Naive thymus-derived CD8-positive, alpha-beta T cell (primary cell): Measurements from ENCODE around the gene COLQ. TPM values are rescaled to one million over a fixed set of nuclear protein-coding genes. Genes with fewer than 3 reads are reported as not detected.
A peak's percentile ranks its signal among the peaks of the same experiment; 100 is the strongest.

Experiments
- ATAC-seq, 2 donors: fragments of 150-1000 bp; cut with Tn5 transposase in 1 of 2; sonication (Bioruptor Pico), chemical (Tn5 transposase) in 1 of 2; 1 replicate in 1 of 2; 2 replicates in 1 of 2; pipeline ENCODE4 v1.10.0; 2021; ENCODE audit warnings: mild to moderate bottlenecking in 2 of 2, moderate library complexity in 2 of 2
- POLR2A ChIA-PET: fragments of 350-600 bp; sonication (Branson Sonifier 250); formaldehyde crosslinking; loops from one replicate; lab custom pipeline; 2021; ENCODE audit warnings: antibody characterized with exemption; lab: Charles Lee
- DNase-seq, 10 donors: peaks; one replicate each; pipeline versions ENCODE4 v3.0.0 to v3.0.0-alpha.2; 2020 to 2022
- H3K27ac Mint-ChIP-seq, 10 donors: one replicate each; pipeline ENCODE4 v1.8.0; 2020 to 2022; ENCODE audit warnings: mild to moderate bottlenecking in 10 of 10, mixed read lengths in 10 of 10, moderate library complexity in 4 of 10, inconsistent platforms in 1 of 10
- H3K27me3 Mint-ChIP-seq, 5 donors: one replicate each; pipeline ENCODE4 v1.8.0; 2021 to 2022; ENCODE audit warnings: mixed read lengths in 5 of 5
- H3K36me3 Mint-ChIP-seq, 3 donors: one replicate each; pipeline ENCODE4 v1.8.0; 2020 to 2022; ENCODE audit warnings: mixed read lengths in 3 of 3, mild to moderate bottlenecking in 2 of 3, inconsistent platforms in 1 of 3
- H3K4me1 Mint-ChIP-seq, 4 donors: one replicate each; pipeline ENCODE4 v1.8.0; 2021 to 2022; ENCODE audit warnings: mixed read lengths in 4 of 4
- H3K4me3 Mint-ChIP-seq, 10 donors: one replicate each; pipeline ENCODE4 v1.8.0; 2020 to 2022; ENCODE audit warnings: mild to moderate bottlenecking in 10 of 10, mixed read lengths in 10 of 10, moderate library complexity in 6 of 10, inconsistent platforms in 1 of 10
- H3K9me3 Mint-ChIP-seq, 9 donors: one replicate each; pipeline ENCODE4 v1.8.0; 2020 to 2022; ENCODE audit warnings: mixed read lengths in 9 of 9, mild to moderate bottlenecking in 3 of 9, inconsistent platforms in 1 of 9, moderate library complexity in 1 of 9
- polyA plus RNA-seq, 3 donors: library from polyadenylated mRNA; unstranded; fragments of 300-500 nt; fragmentation: Illumina TruSeq; gene quantifications; one replicate each; pipeline ENCODE4 v1.2.3, GENCODE V29; 2021
- total RNA-seq, 8 experiments: library from RNA in 2 of 8; stranded (reverse) in 2 of 8; gene quantifications; one replicate each; pipeline ENCODE4 v1.2.3 and lab custom pipeline; 2021 to 2026

COLQ gene
- total and polyA plus RNA-seq, 5 experiments from 2014 or later = 0.09 to 3.4 (median 1.5) TPM; not detected in 1

DNA sequence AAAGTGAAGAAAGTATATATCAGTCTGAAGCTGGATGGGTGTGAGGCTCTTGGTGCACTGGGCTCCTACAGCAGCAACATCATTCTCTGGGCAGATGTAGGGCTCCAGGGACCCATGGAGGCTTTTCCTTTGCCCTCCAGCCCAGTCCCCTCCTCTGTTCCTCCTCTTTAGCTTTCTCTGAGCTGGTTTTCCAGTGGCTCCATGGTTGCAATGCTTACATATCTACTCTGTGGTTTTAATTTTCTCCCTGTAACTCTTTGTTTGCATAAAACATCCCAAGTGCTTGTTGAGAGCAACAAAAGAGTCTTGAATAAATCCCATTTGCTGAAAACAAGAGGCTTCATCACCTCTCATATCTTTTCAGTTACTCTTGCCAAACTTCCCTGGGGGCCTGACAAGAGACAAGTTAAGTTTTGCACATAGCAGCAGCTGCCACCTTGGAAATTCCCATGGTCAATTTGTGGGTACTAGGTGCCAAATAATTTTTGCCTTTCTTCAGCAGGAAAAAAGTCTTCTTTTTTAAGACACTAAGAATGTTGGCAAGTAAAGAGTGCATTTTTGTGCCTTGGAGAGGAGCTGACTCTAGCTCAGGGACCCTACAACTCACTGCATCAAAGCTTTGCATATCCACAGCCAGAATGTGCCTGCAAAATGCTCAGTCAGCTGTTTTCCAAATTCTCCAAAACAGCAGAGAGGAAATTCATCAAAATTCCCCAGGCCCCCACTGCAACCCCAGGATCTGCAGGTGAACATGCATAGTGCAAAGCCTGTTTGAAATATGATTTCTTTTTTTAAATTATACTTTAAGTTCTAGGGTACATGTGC is 41.9 kb downstream of the COLQ start:
- no peak overlapping the region for H3K27ac Mint-ChIP-seq
- H3K4me1 Mint-ChIP-seq = peaks cover 0 to 4% (median 1%) of the 10 kb centered on the region in 4 donors
- ATAC-seq (no peak), DNase-seq (no peak)
- no peak overlapping the region for H3K4me3 Mint-ChIP-seq
- POLR2A ChIA-PET = no interaction called here
- no peaks in the 10 kb centered on the region for H3K27me3 Mint-ChIP-seq
- H3K9me3 Mint-ChIP-seq = peaks cover 0 to 6% (median 0%) of the 10 kb centered on the region in 9 donors
- H3K36me3 Mint-ChIP-seq = peaks cover 0 to 2% (median 0%) of the 10 kb centered on the region in 3 donors

- no peak for ATAC-seq
- POLR2A ChIA-PET = no interaction called here
- Mint-ChIP-seq H3K4me3 (no peak overlapping the region), H3K9me3 (peaks cover 0 to 3% (median 0%) of the 10 kb centered on the region in 9 donors), H3K36me3 (peaks cover 0 to 2% (median 2%) of the 10 kb centered on the region in 3 donors), H3K27ac (no peak overlapping the region), H3K27me3 (no peaks in the 10 kb centered on the region), H3K4me1 (peaks cover 0 to 4% (median 1%) of the 10 kb centered on the region in 4 donors)
- no peak for DNase-seq
These were observed 42.9 kb downstream of the COLQ start for GRCh38 chr3:15478640-15478979.

DNA sequence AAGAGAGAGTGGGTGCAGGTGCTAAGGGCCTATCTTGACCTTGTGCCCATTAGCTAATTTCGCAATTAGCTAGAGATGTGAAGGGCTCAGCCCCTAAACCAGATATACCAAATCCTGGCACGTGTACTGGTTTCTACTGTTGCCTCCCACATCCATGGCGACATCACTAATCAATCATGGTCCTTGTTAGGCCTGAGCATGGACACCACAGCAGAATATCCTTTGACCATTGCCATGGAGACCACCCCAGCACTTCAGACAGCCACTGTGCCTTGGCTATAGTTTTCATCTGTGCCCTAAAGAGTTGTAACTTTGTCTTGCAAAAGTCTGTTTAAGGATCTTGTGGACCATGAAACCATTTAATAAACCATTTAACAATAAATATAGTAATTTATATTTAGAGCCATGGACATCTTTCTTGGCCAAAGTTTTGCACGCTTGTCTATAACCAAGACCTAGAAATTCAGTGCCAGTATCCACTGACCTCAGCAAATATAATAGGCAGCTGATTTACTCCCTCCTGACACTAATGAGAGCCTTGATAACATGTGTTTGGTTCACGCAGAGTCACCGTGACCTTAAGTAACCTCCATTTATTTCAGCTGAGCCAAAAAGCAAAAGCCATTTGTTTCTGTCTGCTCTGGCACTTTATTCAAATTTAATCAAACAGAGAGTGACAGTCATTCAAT is 43.4 kb downstream of the COLQ start:
- ATAC-seq = no peak
- peaks cover 0 to 3% (median 0%) of the 10 kb centered on the region in 9 donors for H3K9me3 Mint-ChIP-seq
- no peaks in the 10 kb centered on the region for H3K27me3 Mint-ChIP-seq
- no peak overlapping the region for H3K27ac Mint-ChIP-seq
- H3K4me3 Mint-ChIP-seq = no peak overlapping the region
- H3K36me3 Mint-ChIP-seq = peaks cover 0 to 2% (median 2%) of the 10 kb centered on the region in 3 donors
- DNase-seq = no peak
- POLR2A ChIA-PET = no interaction called here
- no peaks in the 10 kb centered on the region for H3K4me1 Mint-ChIP-seq

GRCh38 chr3:15476378-15476777 is 45.1 kb downstream of the COLQ start:
- Mint-ChIP-seq H3K4me3 (no peak overlapping the region), H3K27ac (no peak overlapping the region), H3K27me3 (no peaks in the 10 kb centered on the region), H3K4me1 (no peaks in the 10 kb centered on the region), H3K36me3 (peaks cover 0 to 2% (median 2%) of the 10 kb centered on the region in 3 donors), H3K9me3 (peaks cover 0 to under 1% (median 0%) of the 10 kb centered on the region in 9 donors)
- ATAC-seq = no peak
- no peak for DNase-seq
- POLR2A ChIA-PET = no interaction called here

- Mint-ChIP-seq H3K36me3 (peaks cover 0 to 2% (median 2%) of the 10 kb centered on the region in 3 donors), H3K9me3 (no peaks in the 10 kb centered on the region), H3K27ac (no peak overlapping the region), H3K4me3 (no peak overlapping the region), H3K27me3 (no peaks in the 10 kb centered on the region), H3K4me1 (no peaks in the 10 kb centered on the region)
- DNase-seq (no peak), ATAC-seq (no peak)
- POLR2A ChIA-PET = no interaction called here
These were observed 46.3 kb downstream of the COLQ start for GRCh38 chr3:15475161-15475560.

DNA sequence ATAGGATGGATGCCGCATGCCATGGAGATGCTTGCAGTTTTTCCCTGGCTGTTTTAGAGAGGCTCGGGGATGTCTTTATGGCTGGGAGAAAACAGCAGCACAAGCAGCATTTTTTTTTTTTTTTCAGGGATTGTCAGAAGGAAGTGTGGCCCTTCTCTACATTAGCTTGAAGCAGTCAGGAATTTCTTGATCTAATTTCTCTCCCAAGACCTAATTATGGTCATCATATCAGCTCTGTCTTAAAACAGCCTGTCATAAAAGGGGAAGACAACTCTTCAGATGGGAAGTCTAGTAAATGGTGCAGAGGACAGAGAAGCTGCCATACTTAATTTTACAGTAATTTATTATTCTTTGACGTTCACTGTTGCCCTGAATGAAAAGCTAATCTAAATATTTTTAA is 49.6 kb downstream of the COLQ start:
- Mint-ChIP-seq H3K27ac (no peak overlapping the region), H3K4me3 (no peak overlapping the region), H3K4me1 (peaks cover 0 to 12% (median 3%) of the 10 kb centered on the region in 4 donors), H3K9me3 (no peaks in the 10 kb centered on the region), H3K36me3 (peaks cover 0 to 2% (median 2%) of the 10 kb centered on the region in 3 donors), H3K27me3 (no peaks in the 10 kb centered on the region)
- ATAC-seq (no peak), DNase-seq (no peak)
- POLR2A ChIA-PET = no interaction called here

DNA sequence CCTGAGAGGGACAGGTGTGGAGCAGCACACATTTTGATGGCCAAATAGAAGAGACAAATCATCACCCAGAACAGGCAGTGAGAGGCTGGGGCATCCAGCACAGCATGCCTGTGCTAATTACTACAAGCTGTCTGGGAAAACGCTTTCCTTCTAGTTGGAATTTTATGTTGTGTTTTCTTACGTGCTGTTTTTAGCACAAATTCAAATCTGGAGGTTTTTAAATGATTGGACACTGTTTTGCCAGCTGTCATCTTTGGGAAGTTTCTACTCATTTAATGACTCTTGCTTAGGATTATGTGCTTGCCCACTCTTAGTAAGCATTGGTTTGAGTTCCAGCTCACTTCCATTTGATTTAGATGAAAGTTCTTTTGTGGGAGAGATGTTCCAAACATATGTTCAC is 50.7 kb downstream of the COLQ start:
- H3K27ac Mint-ChIP-seq = no peak overlapping the region

GRCh38 chr3:15470261-15470660 is 51.2 kb downstream of the COLQ start:
- no peak for ATAC-seq
- no peak for DNase-seq
- peaks cover 0 to 2% (median 2%) of the 10 kb centered on the region in 3 donors for H3K36me3 Mint-ChIP-seq
- H3K4me1 Mint-ChIP-seq = peaks cover 0 to 15% (median 4%) of the 10 kb centered on the region in 4 donors
- POLR2A ChIA-PET = no interaction called here
- H3K27ac Mint-ChIP-seq = no peak overlapping the region
- H3K9me3 Mint-ChIP-seq = no peaks in the 10 kb centered on the region
- H3K27me3 Mint-ChIP-seq = no peaks in the 10 kb centered on the region
- no peak overlapping the region for H3K4me3 Mint-ChIP-seq

More for the DNA sequence above, 50.7 kb downstream of the COLQ start:
- ATAC-seq (no peak), DNase-seq (no peak)
- POLR2A ChIA-PET = no interaction called here
- Mint-ChIP-seq H3K4me3 (no peak overlapping the region), H3K4me1 (peaks cover 0 to 15% (median 4%) of the 10 kb centered on the region in 4 donors), H3K9me3 (no peaks in the 10 kb centered on the region), H3K36me3 (peaks cover 0 to 2% (median 2%) of the 10 kb centered on the region in 3 donors), H3K27me3 (no peaks in the 10 kb centered on the region)

DNA sequence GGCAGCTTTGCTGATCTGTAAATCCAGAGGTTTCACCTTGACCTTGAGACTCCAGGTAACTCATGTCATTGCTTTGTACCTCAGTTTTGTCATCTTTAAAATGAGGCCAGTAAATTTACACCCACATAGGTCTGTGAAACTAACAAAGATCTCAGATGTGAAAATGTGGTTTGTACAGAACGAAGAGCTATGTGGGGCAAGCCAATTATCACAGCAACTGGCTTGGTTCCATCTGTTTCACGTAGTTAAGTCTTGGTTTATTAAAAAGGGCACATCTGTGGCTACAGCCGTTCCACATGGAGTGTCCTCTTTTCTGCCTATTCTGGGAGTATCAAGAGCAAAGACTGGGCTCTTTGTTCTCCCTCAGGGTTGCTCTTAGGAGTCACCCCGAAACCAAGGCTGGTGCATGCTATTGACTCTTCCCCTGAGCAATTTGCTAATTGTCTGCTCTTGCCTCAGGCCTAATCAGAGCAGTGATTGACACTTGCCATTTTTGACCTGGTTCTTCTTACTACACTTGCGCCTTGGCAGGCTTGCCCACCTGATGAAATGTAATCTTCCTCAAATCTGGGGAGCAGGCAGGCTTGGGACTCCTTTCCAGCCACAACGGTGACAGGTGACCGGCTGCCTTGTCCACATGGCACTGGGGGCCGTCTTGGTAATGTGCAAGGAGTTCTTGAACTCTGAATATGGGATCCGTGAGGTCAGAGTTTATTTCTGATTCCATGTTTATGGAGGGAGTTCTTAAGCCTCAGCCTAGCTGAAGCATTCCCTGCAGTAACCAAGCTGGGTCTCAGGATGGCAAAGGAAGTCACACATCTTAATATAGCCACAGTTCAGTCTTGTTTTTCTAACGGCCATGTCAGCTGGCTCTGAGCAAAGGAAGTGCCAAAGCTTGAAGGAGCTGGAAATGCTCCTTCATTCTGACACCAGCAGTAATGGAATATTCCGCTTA is 54.0 kb downstream of the COLQ start:
- POLR2A ChIA-PET = no interaction called here
- Mint-ChIP-seq H3K27ac (peak overlapping the region in 2 of 10 donors; percentile 52 to 84), H3K36me3 (peaks cover 0 to 2% (median 0%) of the 10 kb centered on the region in 3 donors), H3K9me3 (no peaks in the 10 kb centered on the region), H3K4me1 (peaks cover 1 to 17% (median 5%) of the 10 kb centered on the region in 4 donors), H3K27me3 (no peaks in the 10 kb centered on the region), H3K4me3 (peak overlapping the region in 1 of 10 donors; percentile 4)
- ATAC-seq = no peak
- no peak for DNase-seq

DNA sequence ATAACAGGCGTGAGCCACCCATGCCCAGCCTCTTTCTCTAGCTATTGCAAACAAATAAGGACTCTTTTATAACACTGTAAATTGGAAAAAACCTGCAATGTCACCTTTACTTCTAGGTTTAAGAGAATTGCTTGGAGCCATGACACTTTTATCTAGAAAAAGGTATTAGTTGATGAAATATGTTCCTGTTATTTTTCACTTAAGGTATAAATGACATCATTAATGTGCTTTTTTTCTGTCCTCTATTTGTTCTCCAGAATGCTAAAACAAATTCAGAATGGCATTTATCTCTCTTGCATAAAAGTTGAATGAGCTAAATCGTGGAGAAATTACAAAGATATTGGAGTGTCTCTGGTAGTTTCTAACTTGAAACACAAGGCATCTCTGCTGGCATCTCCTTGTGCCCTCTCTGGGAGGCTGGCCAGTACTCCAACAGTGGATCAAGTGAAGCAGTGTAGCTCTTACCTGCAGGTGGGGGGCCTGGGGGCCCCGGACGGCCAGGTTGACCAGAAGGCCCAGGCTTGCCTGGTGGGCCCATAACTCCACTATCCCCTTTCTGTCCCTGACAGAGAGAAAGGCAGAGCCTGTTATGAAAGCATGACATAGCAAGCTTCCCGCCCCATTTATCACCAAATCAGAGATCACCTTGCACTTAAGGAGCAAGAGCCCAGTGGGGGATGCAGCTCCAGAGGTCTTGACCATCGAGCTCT is 55.5 kb downstream of the COLQ start:
- Mint-ChIP-seq H3K9me3 (no peaks in the 10 kb centered on the region), H3K4me1 (peaks cover 13 to 28% (median 13%) of the 10 kb centered on the region in 4 donors), H3K36me3 (peaks cover 0 to 2% (median 0%) of the 10 kb centered on the region in 3 donors), H3K4me3 (no peak overlapping the region), H3K27ac (no peak overlapping the region), H3K27me3 (no peaks in the 10 kb centered on the region)
- ATAC-seq (no peak), DNase-seq (no peak)
- POLR2A ChIA-PET = no interaction called here

GRCh38 chr3:15462451-15462850 is 59.1 kb downstream of the COLQ start:
- H3K4me1 Mint-ChIP-seq = peaks cover 12 to 32% (median 18%) of the 10 kb centered on the region in 4 donors
- peaks cover 0 to 6% (median 5%) of the 10 kb centered on the region in 3 donors for H3K36me3 Mint-ChIP-seq
- POLR2A ChIA-PET = no interaction called here
- ATAC-seq = no peak
- no peaks in the 10 kb centered on the region for H3K27me3 Mint-ChIP-seq
- H3K4me3 Mint-ChIP-seq = no peak overlapping the region
- H3K27ac Mint-ChIP-seq = peak overlapping the region in 2 of 10 donors; percentile 12 to 22
- DNase-seq = no peak
- H3K9me3 Mint-ChIP-seq = peaks cover 0 to 4% (median 0%) of the 10 kb centered on the region in 9 donors
